HFF-Myc (cell line): ENCODE measurements around the gene FKBP5.

Experiments
- DNase-seq: peaks from one replicate; pipeline ENCODE4 v3.0.0-alpha.2; 2011; ENCODE audit warnings: low read depth; ENCODE audit errors: extremely low read depth
- H3K4me3 ChIP-seq: replicated peaks from 2 replicates; pipeline ENCODE4 v1.5.1; 2011; ENCODE audit warnings: low read depth, mild to moderate bottlenecking, control low read depth, low read length
- TF ChIP-seq, protein P1 (sequence below): IDR thresholded peaks from 2 replicates; pipeline ENCODE4 v1.5.1; 2012; ENCODE audit warnings: mild to moderate bottlenecking, low read depth, low read length, control low read depth; ENCODE audit errors: missing control alignments

FKBP5 gene

DNA sequence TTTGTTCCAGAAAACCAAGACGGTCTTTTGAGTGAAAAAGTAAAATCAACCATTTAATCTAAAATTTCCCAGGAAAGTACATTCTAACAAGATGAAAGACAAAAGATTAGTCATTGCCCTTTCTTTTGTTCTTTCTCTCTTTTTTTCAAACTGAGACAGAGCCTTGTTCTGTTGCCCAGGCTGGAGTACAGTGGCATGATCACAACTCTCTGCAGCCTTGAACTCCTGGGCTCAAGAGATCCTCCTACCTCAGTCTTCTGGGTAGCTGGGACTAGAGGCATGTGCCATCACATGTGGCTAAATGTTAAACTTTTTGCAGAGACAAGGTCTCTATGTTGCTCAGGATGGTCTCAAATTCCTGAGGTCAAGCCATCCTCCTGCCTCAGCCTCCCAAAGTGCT is 75.0 kb downstream of the FKBP5 start:
- no peak for DNase-seq

DNA sequence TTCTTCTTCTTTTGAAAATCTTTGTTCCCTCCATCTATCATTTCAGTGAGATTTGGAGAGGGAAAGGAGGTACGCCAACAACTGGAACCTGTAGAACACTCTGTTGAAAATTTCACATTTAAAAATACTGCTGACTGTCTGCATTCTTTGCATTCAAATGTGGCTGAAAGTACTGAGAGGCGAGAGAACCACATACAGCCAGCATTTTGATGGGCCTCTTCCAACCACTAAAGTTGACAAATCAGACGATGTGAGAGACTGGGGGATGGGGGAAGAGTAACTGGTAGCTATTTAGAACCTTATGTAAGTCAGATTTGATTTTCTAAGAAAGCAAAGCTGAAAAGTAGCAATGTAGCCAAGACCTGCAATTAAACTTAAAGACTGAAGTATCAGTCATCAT is 77.5 kb downstream of the FKBP5 start:
- no peak for DNase-seq
- H3K4me3 ChIP-seq = no peak overlapping the region
- TF ChIP-seq, protein P1, sequence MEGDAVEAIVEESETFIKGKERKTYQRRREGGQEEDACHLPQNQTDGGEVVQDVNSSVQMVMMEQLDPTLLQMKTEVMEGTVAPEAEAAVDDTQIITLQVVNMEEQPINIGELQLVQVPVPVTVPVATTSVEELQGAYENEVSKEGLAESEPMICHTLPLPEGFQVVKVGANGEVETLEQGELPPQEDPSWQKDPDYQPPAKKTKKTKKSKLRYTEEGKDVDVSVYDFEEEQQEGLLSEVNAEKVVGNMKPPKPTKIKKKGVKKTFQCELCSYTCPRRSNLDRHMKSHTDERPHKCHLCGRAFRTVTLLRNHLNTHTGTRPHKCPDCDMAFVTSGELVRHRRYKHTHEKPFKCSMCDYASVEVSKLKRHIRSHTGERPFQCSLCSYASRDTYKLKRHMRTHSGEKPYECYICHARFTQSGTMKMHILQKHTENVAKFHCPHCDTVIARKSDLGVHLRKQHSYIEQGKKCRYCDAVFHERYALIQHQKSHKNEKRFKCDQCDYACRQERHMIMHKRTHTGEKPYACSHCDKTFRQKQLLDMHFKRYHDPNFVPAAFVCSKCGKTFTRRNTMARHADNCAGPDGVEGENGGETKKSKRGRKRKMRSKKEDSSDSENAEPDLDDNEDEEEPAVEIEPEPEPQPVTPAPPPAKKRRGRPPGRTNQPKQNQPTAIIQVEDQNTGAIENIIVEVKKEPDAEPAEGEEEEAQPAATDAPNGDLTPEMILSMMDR = no peak

More for the DNA sequence above, 75.0 kb downstream of the FKBP5 start:
- TF ChIP-seq, protein P1 = no peak
- no peak overlapping the region for H3K4me3 ChIP-seq

- no peak for DNase-seq
- H3K4me3 ChIP-seq = no peak overlapping the region
- TF ChIP-seq, protein P1 = no peak
Observed at GRCh38 chr6:35610830-35611229, 77.9 kb downstream of the FKBP5 start.

- no peak overlapping the region for H3K4me3 ChIP-seq
- TF ChIP-seq, protein P1 = no peak
- no peak for DNase-seq
Observed at GRCh38 chr6:35609588-35609987, 79.1 kb downstream of the FKBP5 start.

DNA sequence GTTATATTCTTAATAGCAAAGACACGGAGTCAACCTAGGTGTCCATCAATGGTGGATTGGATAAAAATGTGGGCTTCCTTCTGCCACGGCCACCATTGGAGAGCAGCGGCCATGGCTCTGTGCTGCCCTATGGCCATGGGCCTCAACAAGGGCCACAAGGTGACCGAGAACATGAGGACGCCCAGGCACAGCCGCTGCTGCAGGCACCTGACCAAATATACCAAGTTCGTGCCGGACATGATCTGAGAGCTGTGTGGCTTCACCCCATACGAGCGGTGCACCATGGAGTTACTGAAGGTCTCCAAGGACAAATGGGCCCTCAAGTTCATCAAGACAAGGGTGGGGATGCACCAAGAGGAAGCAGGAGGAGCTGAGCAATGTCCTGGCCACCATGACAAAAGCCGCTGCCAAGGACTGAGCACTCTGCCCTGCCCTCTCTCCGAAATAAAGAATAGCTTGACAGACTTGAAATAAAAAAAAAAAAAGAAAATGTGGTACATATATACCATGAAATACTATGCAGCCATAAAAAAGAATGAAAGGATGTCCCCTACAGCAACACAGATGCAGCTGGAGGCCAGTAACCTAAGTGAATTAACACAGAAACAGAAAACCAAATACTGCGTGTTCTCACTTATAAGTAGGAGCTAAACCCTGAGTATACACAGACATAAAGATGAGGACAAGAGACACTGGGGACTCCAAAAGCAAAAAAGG is 81.0 kb downstream of the FKBP5 start:
- H3K4me3 ChIP-seq = no peak overlapping the region
- DNase-seq = no peak
- TF ChIP-seq, protein P1 = no peak

DNA sequence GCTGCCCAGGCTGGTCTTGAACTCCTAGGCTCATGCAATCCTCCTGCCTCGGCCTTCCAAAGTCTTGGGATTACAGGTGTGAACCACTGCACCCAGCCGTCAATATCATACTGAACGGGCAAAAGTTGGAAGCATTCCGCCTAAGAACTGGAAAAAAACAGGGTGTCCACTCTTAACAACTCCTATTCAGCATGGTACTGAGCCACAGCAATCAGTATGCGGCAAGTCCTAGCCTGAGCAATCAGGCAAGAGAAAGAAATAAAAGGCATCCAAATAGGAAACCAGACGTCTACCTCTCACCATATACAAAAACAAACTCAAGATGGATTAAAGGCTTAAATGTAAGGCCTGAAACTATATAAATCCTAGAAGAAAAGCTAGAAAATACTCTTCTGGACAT is 83.1 kb downstream of the FKBP5 start:
- H3K4me3 ChIP-seq = no peak overlapping the region
- TF ChIP-seq, protein P1 = no peak

More for the DNA sequence above, 83.1 kb downstream of the FKBP5 start:
- no peak for DNase-seq
